Nephron (organoid): ENCODE measurements around the gene BICC1.

ENCODE experiments used
- H3K27ac Mint-ChIP-seq, 3 experiments: 2 replicates each; pipeline ENCODE4 v1.8.0; 2020; ENCODE audit warnings: mixed read lengths in 3 of 3, mild to moderate bottlenecking in 2 of 3, moderate library complexity in 1 of 3
- H3K27me3 Mint-ChIP-seq: 2 replicates; pipeline ENCODE4 v1.8.0; 2021; ENCODE audit warnings: low read depth, mild to moderate bottlenecking, moderate library complexity, mixed read lengths
- H3K36me3 Mint-ChIP-seq: 2 replicates; pipeline ENCODE4 v1.8.0; 2020; ENCODE audit warnings: low read depth, mixed read lengths
- H3K4me1 Mint-ChIP-seq: 2 replicates; pipeline ENCODE4 v1.8.0; 2020; ENCODE audit warnings: mixed read lengths
- H3K4me3 Mint-ChIP-seq, 3 experiments: 2 replicates each; pipeline ENCODE4 v1.8.0; 2020; ENCODE audit warnings: mild to moderate bottlenecking in 3 of 3, mixed read lengths in 3 of 3, moderate library complexity in 2 of 3
- H3K9me3 Mint-ChIP-seq: 2 replicates; pipeline ENCODE4 v1.8.0; 2020; ENCODE audit warnings: mixed read lengths
- CTCF ChIP-seq, 3 experiments: fragments of 200-600 bp; sonication (generic); IDR thresholded peaks; one replicate each; pipeline ENCODE4 v1.5.0; 2021; ENCODE audit warnings: antibody characterized with exemption in 3 of 3; ENCODE audit not compliant: unreplicated experiment in 3 of 3

BICC1 gene

GRCh38 chr10:58704671-58705141 lies 192.0 kb downstream of the BICC1 start:
- H3K36me3 Mint-ChIP-seq, result peaks cover 12% of the 10 kb centered on the region
- peak overlapping the region; percentile 36 to 68 (median 49) for H3K27ac Mint-ChIP-seq
- no peaks in the 10 kb centered on the region for H3K27me3 Mint-ChIP-seq
- peaks cover 54% of the 10 kb centered on the region for H3K4me1 Mint-ChIP-seq
- peaks cover 10% of the 10 kb centered on the region for H3K9me3 Mint-ChIP-seq
- TF ChIP-seq CTCF (IDR thresholded peaks at IDR 0.05; ENCODE audit: unreplicated experiment in 3 of 3), result no peak
- no peak overlapping the region for H3K4me3 Mint-ChIP-seq

GRCh38 chr10:58706836-58707235 lies 194.2 kb downstream of the BICC1 start:
- peaks cover 12% of the 10 kb centered on the region for H3K36me3 Mint-ChIP-seq
- TF ChIP-seq CTCF (IDR thresholded peaks at IDR 0.05; ENCODE audit: unreplicated experiment in 3 of 3), result no peak
- peaks cover 10% of the 10 kb centered on the region for H3K9me3 Mint-ChIP-seq
- H3K27ac Mint-ChIP-seq, result peak overlapping the region in 1 of 3 experiments; percentile 38
- H3K27me3 Mint-ChIP-seq, result no peaks in the 10 kb centered on the region
- no peak overlapping the region for H3K4me3 Mint-ChIP-seq
- peaks cover 36% of the 10 kb centered on the region for H3K4me1 Mint-ChIP-seq

- no peak for TF ChIP-seq CTCF (IDR thresholded peaks at IDR 0.05; ENCODE audit: unreplicated experiment in 3 of 3)
- Mint-ChIP-seq H3K4me1 (peaks cover 24% of the 10 kb centered on the region), H3K9me3 (peaks cover 11% of the 10 kb centered on the region)
Measured at GRCh38 chr10:58712141-58712540, 199.5 kb downstream of the BICC1 start.

GRCh38 chr10:58712982-58713381 lies 200.3 kb downstream of the BICC1 start:
- Mint-ChIP-seq H3K4me1 (peaks cover 24% of the 10 kb centered on the region), H3K4me3 (no peak overlapping the region)

More at GRCh38 chr10:58712141-58712540, 199.5 kb downstream of the BICC1 start:
- Mint-ChIP-seq H3K36me3 (peaks cover 2% of the 10 kb centered on the region), H3K27ac (peak overlapping the region; percentile 34 to 52 (median 49)), H3K4me3 (no peak overlapping the region), H3K27me3 (no peaks in the 10 kb centered on the region)

GRCh38 chr10:58714409-58714808 lies 201.7 kb downstream of the BICC1 start:
- no peaks in the 10 kb centered on the region for H3K36me3 Mint-ChIP-seq
- peaks cover 11% of the 10 kb centered on the region for H3K9me3 Mint-ChIP-seq

More at GRCh38 chr10:58712982-58713381, 200.3 kb downstream of the BICC1 start:
- no peaks in the 10 kb centered on the region for H3K36me3 Mint-ChIP-seq
- TF ChIP-seq CTCF (IDR thresholded peaks at IDR 0.05; ENCODE audit: unreplicated experiment in 3 of 3), result peak; percentile 21 to 35 (median 31)
- H3K9me3 Mint-ChIP-seq, result peaks cover 10% of the 10 kb centered on the region
- H3K27ac Mint-ChIP-seq, result peak overlapping the region; percentile 24 to 69 (median 52)
- H3K27me3 Mint-ChIP-seq, result no peaks in the 10 kb centered on the region

More at GRCh38 chr10:58714409-58714808, 201.7 kb downstream of the BICC1 start:
- H3K4me3 Mint-ChIP-seq, result no peak overlapping the region
- no peak for TF ChIP-seq CTCF (IDR thresholded peaks at IDR 0.05; ENCODE audit: unreplicated experiment in 3 of 3)
- peak overlapping the region in 1 of 3 experiments; percentile 86 for H3K27ac Mint-ChIP-seq
- peaks cover 27% of the 10 kb centered on the region for H3K4me1 Mint-ChIP-seq
- no peaks in the 10 kb centered on the region for H3K27me3 Mint-ChIP-seq
